Measurements from ENCODE around the gene SFT2D3. TPM values are rescaled to one million over a fixed set of nuclear protein-coding genes. Genes with fewer than 3 reads are reported as not detected.
A peak's percentile ranks its signal among the peaks of the same experiment; 100 is the strongest.
"Not testable (repeated sequence)": the region's sequence is repeated elsewhere in the genome, so short reads cannot be mapped to it uniquely, and the experiment has no call there.

SFT2D3 gene
- total RNA-seq, 3 donors from 2014 or later (not counting 1 experiment from before 2014, with no cell fraction given): 5.5 to 6.6 (median 6.4) TPM

GRCh38 chr2:127740665-127741288 is 39.5 kb downstream of the SFT2D3 start:
- no peaks in the 10 kb centered on the region for H3K36me3 Mint-ChIP-seq
- Histone ChIP-seq H3K36me3 (ENCODE audit: control insufficient read depth, insufficient read depth, low read length) (peaks cover 16% of the 10 kb centered on the region), H3K27me3 (ENCODE audit: control insufficient read depth, insufficient read depth, low read length) (no peaks in the 10 kb centered on the region), H3K9me3 (ENCODE audit: control insufficient read depth, insufficient read depth, low read length) (no peaks in the 10 kb centered on the region), H3K4me3 (ENCODE audit: low read length) (no peak overlapping the region), H3K27ac (ENCODE audit: low read length) (no peak overlapping the region), H3K4me1 (ENCODE audit: control insufficient read depth, insufficient read depth, low read length) (no peaks in the 10 kb centered on the region)
- intact Hi-C loops (cut with micrococcal nuclease): no loop called here
- TF ChIP-seq CTCF (IDR thresholded peaks at IDR 0.05): no peak
- ATAC-seq: no peak
- H3K27ac Mint-ChIP-seq: peak overlapping the region; percentile 3 to 25
- DNase-seq: no peak
- no peaks in the 10 kb centered on the region for H3K27me3 Mint-ChIP-seq (ENCODE audit: low read depth in 2 of 2)
- peaks cover 12 to 25% of the 10 kb centered on the region in 2 donors for H3K4me1 Mint-ChIP-seq
- no peaks in the 10 kb centered on the region for H3K9me3 Mint-ChIP-seq
- 96% methylated on average over 2 of the region's 3 CpGs for WGBS (ENCODE audit: insufficient coverage)
- H3K4me3 Mint-ChIP-seq: no peak overlapping the region

- Mint-ChIP-seq H3K9me3 (no peaks in the 10 kb centered on the region), H3K4me3 (no peak overlapping the region), H3K36me3 (no peaks in the 10 kb centered on the region), H3K27me3 (ENCODE audit: low read depth in 2 of 2) (no peaks in the 10 kb centered on the region), H3K27ac (peak overlapping the region; percentile 43 to 79), H3K4me1 (peaks cover 16 to 25% of the 10 kb centered on the region in 2 donors)
- Histone ChIP-seq H3K27me3 (ENCODE audit: control insufficient read depth, insufficient read depth, low read length) (no peaks in the 10 kb centered on the region), H3K9me3 (ENCODE audit: control insufficient read depth, insufficient read depth, low read length) (no peaks in the 10 kb centered on the region), H3K36me3 (ENCODE audit: control insufficient read depth, insufficient read depth, low read length) (peaks cover 23% of the 10 kb centered on the region), H3K4me3 (ENCODE audit: low read length) (no peak overlapping the region), H3K27ac (ENCODE audit: low read length) (no peak overlapping the region), H3K4me1 (ENCODE audit: control insufficient read depth, insufficient read depth, low read length) (no peaks in the 10 kb centered on the region)
- no peak for TF ChIP-seq CTCF (IDR thresholded peaks at IDR 0.05)
- DNase-seq (no peak), ATAC-seq (peak in 1 of 3 donors; percentile 30)
- 88% methylated on average over 1 of the region's 3 CpGs for WGBS (ENCODE audit: insufficient coverage)
- intact Hi-C loops (cut with micrococcal nuclease): no loop called here
These were observed 42.3 kb downstream of the SFT2D3 start for GRCh38 chr2:127743477-127744026.

- H3K36me3 Mint-ChIP-seq: no peaks in the 10 kb centered on the region
- Histone ChIP-seq H3K4me1 (ENCODE audit: control insufficient read depth, insufficient read depth, low read length) (peaks cover 7% of the 10 kb centered on the region), H3K27ac (ENCODE audit: low read length) (no peak overlapping the region), H3K9me3 (ENCODE audit: control insufficient read depth, insufficient read depth, low read length) (no peaks in the 10 kb centered on the region), H3K36me3 (ENCODE audit: control insufficient read depth, insufficient read depth, low read length) (peaks cover 22% of the 10 kb centered on the region), H3K27me3 (ENCODE audit: control insufficient read depth, insufficient read depth, low read length) (no peaks in the 10 kb centered on the region), H3K4me3 (ENCODE audit: low read length) (no peak overlapping the region)
- H3K4me3 Mint-ChIP-seq: no peak overlapping the region
- intact Hi-C loops (cut with micrococcal nuclease): no loop called here
- peak overlapping the region; percentile 35 to 53 for H3K27ac Mint-ChIP-seq
- H3K4me1 Mint-ChIP-seq: peaks cover 18 to 20% of the 10 kb centered on the region in 2 donors
- no peak for DNase-seq
- no peaks in the 10 kb centered on the region for H3K9me3 Mint-ChIP-seq
- 95% methylated on average over 5 of the region's 5 CpGs for WGBS (ENCODE audit: insufficient coverage)
- H3K27me3 Mint-ChIP-seq (ENCODE audit: low read depth in 2 of 2): no peaks in the 10 kb centered on the region
- no peak for ATAC-seq
- TF ChIP-seq CTCF (IDR thresholded peaks at IDR 0.05): no peak
These were observed 46.3 kb downstream of the SFT2D3 start for GRCh38 chr2:127747621-127748020.

GRCh38 chr2:127749537-127749936 is 48.2 kb downstream of the SFT2D3 start:
- H3K9me3 Mint-ChIP-seq; H3K9me3 ChIP-seq (ENCODE audit: control insufficient read depth, insufficient read depth, low read length); DNase-seq; H3K36me3 Mint-ChIP-seq; H3K4me3 ChIP-seq (ENCODE audit: low read length); H3K27me3 Mint-ChIP-seq (ENCODE audit: low read depth in 2 of 2); H3K4me1 ChIP-seq (ENCODE audit: control insufficient read depth, insufficient read depth, low read length); H3K27me3 ChIP-seq (ENCODE audit: control insufficient read depth, insufficient read depth, low read length); H3K4me3 Mint-ChIP-seq; intact Hi-C loops (cut with micrococcal nuclease); H3K27ac ChIP-seq (ENCODE audit: low read length): not testable (repeated sequence)
- 55% methylated on average over 5 of the region's 5 CpGs for WGBS (ENCODE audit: insufficient coverage)
- Mint-ChIP-seq H3K27ac (peak overlapping the region; percentile 29 to 54), H3K4me1 (peaks cover 6 to 14% of the 10 kb centered on the region in 2 donors)
- peak in 2 of 3 donors; percentile 46 to 51 for ATAC-seq
- H3K36me3 ChIP-seq (ENCODE audit: control insufficient read depth, insufficient read depth, low read length): peaks cover 20% of the 10 kb centered on the region
